ENCODE measurements around the gene TBC1D22A. TPM values are rescaled to one million over a fixed set of nuclear protein-coding genes. Genes with fewer than 3 reads are reported as not detected.

The TBC1D22A gene
- total RNA-seq, 1 experiment from 2014 or later = 7.2 TPM

GRCh38 chr22:47056776-47057470 lies 294.5 kb downstream of the TBC1D22A start:
- no peak for DNase-seq (ENCODE audit: low read depth)

GRCh38 chr22:47057916-47058585 lies 295.6 kb downstream of the TBC1D22A start:
- DNase-seq (ENCODE audit: low read depth) = no peak

- no peak for DNase-seq (ENCODE audit: low read depth)
Observed at GRCh38 chr22:47059076-47059475, 296.6 kb downstream of the TBC1D22A start.

GRCh38 chr22:47059701-47060161 lies 297.3 kb downstream of the TBC1D22A start:
- no peak for DNase-seq (ENCODE audit: low read depth)

GRCh38 chr22:47060718-47061117 lies 298.3 kb downstream of the TBC1D22A start:
- DNase-seq (ENCODE audit: low read depth) = no peak

GRCh38 chr22:47061226-47061625 lies 298.8 kb downstream of the TBC1D22A start:
- no peak for DNase-seq (ENCODE audit: low read depth)

- no peak for DNase-seq (ENCODE audit: low read depth)
Observed at GRCh38 chr22:47062126-47062525, 299.7 kb downstream of the TBC1D22A start.

GRCh38 chr22:47063071-47063509 lies 300.6 kb downstream of the TBC1D22A start:
- no peak for DNase-seq (ENCODE audit: low read depth)

- DNase-seq (ENCODE audit: low read depth) = no peak
Observed at GRCh38 chr22:47063606-47064005, 301.2 kb downstream of the TBC1D22A start.

- no peak for DNase-seq (ENCODE audit: low read depth)
Observed at GRCh38 chr22:47064016-47064415, 301.6 kb downstream of the TBC1D22A start.

GRCh38 chr22:47064416-47064815 lies 302.0 kb downstream of the TBC1D22A start:
- DNase-seq (ENCODE audit: low read depth) = no peak

GRCh38 chr22:47065756-47066615 lies 303.5 kb downstream of the TBC1D22A start:
- DNase-seq (ENCODE audit: low read depth) = no peak

GRCh38 chr22:47066616-47066905 lies 304.1 kb downstream of the TBC1D22A start:
- no peak for DNase-seq (ENCODE audit: low read depth)

GRCh38 chr22:47067321-47067890 lies 305.0 kb downstream of the TBC1D22A start:
- no peak for DNase-seq (ENCODE audit: low read depth)

- no peak for DNase-seq (ENCODE audit: low read depth)
Observed at GRCh38 chr22:47067911-47068625, 305.6 kb downstream of the TBC1D22A start.

GRCh38 chr22:47068626-47068996 lies 306.2 kb downstream of the TBC1D22A start:
- DNase-seq (ENCODE audit: low read depth) = no peak

GRCh38 chr22:47069270-47069669 lies 306.8 kb downstream of the TBC1D22A start:
- DNase-seq (ENCODE audit: low read depth) = no peak

- no peak for DNase-seq (ENCODE audit: low read depth)
Observed at GRCh38 chr22:47071078-47071806, 308.8 kb downstream of the TBC1D22A start.

- DNase-seq (ENCODE audit: low read depth) = no peak
Observed at GRCh38 chr22:47071807-47072641, 309.6 kb downstream of the TBC1D22A start.

- DNase-seq (ENCODE audit: low read depth) = no peak
Observed at GRCh38 chr22:47072642-47072967, 310.2 kb downstream of the TBC1D22A start.

All from RPMI7951 (cell line).